Vagina (tissue), 2 donors: ENCODE data around the gene SLC12A2.

Source experiments
- POLR2AphosphoS5 ChIP-seq, 2 donors: sonication (generic); formaldehyde crosslinking; IDR thresholded peaks; one replicate each; pipeline ENCODE4 v1.9.0; 2017; ENCODE audit warnings: antibody characterized with exemption in 2 of 2, mild to moderate bottlenecking in 2 of 2, low read depth in 1 of 2; ENCODE audit not compliant: insufficient read depth in 1 of 2
- TF ChIP-seq, protein P1 (sequence below), 3 experiments: fragments of 450-650 bp in 2 of 3; fragments of 200-600 bp in 1 of 3; sonication (generic) in 1 of 3; IDR thresholded peaks; one replicate each; pipeline ENCODE4 v1.5.1; 2017 to 2019; ENCODE audit warnings: antibody characterized with exemption in 3 of 3, mild to moderate bottlenecking in 2 of 3, moderate library complexity in 2 of 3

DNA sequence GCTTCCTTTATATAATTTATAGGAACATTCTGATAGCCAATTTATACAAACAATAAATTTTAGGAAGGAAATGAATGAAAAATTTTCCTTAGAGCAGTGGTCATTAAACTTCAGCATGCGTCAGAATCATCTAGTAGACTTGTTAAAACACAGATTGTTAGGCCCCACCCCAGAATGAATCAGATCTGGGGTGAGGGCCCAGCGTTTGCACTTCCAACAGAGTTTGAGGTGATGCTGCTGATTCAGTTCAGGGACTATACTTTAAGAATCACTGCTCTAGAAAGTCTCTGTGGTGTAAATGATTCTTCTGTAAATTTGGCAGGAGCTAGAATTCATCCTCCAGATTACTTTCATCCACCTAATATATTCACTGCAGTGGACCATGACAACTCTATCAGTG is 80.4 kb downstream of the SLC12A2 start:
- TF ChIP-seq POLR2AphosphoS5 (IDR thresholded peaks at IDR 0.05; ENCODE audit: insufficient read depth in 1 of 2, low read depth in 1 of 2) = no peak
- TF ChIP-seq, protein P1, sequence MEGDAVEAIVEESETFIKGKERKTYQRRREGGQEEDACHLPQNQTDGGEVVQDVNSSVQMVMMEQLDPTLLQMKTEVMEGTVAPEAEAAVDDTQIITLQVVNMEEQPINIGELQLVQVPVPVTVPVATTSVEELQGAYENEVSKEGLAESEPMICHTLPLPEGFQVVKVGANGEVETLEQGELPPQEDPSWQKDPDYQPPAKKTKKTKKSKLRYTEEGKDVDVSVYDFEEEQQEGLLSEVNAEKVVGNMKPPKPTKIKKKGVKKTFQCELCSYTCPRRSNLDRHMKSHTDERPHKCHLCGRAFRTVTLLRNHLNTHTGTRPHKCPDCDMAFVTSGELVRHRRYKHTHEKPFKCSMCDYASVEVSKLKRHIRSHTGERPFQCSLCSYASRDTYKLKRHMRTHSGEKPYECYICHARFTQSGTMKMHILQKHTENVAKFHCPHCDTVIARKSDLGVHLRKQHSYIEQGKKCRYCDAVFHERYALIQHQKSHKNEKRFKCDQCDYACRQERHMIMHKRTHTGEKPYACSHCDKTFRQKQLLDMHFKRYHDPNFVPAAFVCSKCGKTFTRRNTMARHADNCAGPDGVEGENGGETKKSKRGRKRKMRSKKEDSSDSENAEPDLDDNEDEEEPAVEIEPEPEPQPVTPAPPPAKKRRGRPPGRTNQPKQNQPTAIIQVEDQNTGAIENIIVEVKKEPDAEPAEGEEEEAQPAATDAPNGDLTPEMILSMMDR (IDR thresholded peaks at IDR 0.05) = no peak
